HG03066 (cell line): Measurements from ENCODE around the gene MRPL4.

Source experiments
- ATAC-seq: cut with Tn5 transposase; IDR thresholded peaks from one replicate; pipeline ENCODE4 v1.9.1; 2021; ENCODE audit warnings: low read depth; ENCODE audit not compliant: unreplicated experiment

The MRPL4 gene

DNA sequence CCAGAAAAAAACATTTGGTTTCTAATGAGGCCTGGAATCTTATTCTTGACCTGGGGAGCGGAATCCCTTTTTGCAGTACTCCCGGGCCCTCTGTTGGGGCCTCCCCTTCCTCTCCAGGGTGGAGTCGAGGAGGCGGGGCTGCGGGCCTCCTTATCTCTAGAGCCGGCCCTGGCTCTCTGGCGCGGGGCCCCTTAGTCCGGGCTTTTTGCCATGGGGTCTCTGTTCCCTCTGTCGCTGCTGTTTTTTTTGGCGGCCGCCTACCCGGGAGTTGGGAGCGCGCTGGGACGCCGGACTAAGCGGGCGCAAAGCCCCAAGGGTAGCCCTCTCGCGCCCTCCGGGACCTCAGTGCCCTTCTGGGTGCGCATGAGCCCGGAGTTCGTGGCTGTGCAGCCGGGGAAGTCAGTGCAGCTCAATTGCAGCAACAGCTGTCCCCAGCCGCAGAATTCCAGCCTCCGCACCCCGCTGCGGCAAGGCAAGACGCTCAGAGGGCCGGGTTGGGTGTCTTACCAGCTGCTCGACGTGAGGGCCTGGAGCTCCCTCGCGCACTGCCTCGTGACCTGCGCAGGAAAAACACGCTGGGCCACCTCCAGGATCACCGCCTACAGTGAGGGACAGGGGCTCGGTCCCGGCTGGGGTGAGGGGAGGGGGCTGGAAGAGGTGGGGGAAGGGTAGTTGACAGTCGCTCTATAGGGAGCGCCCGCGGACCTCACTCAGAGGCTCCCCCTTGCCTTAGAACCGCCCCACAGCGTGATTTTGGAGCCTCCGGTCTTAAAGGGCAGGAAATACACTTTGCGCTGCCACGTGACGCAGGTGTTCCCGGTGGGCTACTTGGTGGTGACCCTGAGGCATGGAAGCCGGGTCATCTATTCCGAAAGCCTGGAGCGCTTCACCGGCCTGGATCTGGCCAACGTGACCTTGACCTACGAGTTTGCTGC, 35.1 kb downstream of the MRPL4 start, which contains the start of gene ICAM4:
ICAM4 (plus strand) TSS at position 153 of the 935 bp plus-strand sequence; CDS start at position 211, 58 bp downstream.
- ATAC-seq: no peak

DNA sequence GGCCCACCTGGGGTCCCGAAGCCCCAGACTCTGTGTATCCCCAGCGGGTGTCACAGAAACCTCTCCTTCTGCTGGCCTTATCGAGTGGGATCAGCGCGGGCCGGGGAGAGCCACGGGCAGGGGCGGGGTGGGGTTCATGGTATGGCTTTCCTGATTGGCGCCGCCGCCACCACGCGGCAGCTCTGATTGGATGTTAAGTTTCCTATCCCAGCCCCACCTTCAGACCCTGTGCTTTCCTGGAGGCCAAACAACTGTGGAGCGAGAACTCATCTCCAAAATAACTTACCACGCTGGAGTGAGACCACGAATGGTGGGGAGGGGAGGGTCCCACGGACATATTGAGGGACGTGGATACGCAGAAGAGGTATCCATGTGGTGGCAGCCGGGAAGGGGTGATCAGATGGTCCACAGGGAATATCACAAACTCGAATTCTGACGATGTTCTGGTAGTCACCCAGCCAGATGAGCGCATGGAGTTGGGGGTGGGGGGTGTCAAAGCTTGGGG, 36.7 kb downstream of the MRPL4 start:
- no peak for ATAC-seq

DNA sequence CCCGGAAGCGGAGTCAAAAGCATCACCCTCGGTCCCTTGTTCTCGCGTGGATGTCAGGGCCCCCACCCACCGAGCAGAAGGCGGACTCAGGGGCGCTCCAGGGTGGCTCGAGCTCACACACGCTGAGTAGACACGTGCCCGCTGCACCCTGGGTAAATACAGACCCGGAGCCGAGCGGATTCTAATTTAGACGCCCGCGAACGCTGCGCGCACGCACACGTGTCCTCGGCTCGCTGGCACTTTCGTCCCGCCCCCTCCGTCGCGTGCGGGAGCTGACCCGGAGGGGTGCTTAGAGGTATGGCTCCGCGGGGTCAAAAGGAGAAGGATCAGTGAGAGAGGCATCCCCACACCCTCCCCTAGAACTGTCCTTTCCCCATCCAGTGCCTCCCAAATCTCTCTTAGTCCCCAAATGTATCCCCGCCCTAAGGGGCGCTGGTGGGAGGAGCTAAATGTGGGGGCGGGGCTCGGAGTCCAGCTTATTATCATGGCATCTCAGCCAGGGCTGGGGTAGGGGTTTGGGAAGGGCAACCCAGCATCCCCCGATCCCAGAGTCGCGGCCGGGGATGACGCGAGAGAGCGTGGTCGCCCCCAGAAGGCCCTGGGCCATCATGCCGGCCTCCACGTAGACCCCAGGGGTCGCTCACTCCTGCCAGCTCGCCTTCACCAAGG, 37.3 kb downstream of the MRPL4 start:
- ATAC-seq: no peak

- no peak for ATAC-seq
Measured at GRCh38 chr19:10289836-10290356, 37.9 kb downstream of the MRPL4 start, which contains the start of gene ICAM5. TSS of gene ICAM5 (plus strand) at chr19:10289952. CDS start at chr19:10290044, 92 bp downstream.

DNA sequence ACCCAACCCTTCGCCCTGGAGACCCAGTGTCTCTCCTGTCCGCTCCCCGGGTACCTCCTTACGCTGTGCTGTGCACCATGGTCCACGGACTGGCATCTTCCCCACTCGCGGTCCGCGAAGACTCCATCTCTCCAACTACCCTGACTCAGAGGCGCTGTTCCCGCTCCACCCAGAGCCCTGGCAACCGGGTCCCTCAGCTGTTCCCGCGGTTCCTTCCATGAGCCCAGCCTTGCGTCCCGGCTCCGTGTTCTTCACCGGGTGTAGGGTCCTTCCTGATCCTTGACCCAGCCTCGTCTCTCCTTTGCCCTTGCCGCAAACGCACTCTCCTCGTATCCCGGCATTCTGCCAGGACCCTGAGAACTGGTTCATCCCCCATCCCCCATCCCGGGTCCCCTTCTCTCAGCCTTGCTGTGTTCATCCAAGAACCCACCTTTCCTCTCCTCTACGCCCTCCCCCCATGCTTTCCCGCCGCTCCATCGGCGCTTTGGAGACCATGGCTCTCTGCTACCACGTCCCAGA, 38.4 kb downstream of the MRPL4 start:
- ATAC-seq: no peak

DNA sequence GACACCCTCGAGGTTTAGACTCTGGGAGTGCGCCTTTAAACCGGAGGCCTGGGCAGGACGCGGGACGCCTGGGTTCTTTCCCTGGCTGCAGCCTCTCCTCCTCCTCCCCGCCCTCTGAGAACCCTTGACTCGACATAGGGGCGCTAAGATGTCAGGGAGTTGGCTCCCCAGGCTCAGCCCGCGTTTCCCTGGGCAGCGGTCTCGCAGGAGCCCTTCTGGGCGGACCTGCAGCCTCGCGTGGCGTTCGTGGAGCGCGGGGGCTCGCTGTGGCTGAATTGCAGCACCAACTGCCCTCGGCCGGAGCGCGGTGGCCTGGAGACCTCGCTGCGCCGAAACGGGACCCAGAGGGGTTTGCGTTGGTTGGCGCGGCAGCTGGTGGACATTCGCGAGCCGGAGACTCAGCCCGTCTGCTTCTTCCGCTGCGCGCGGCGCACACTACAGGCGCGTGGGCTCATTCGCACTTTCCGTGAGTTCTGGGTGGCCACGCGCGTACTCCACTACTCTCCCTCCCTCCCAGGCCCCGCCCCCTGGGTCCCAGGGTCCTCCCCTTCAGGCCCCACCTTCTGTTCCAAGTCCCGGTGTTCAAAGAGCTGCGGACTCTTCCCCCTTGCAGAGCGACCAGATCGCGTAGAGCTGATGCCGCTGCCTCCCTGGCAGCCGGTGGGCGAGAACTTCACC, 39.0 kb downstream of the MRPL4 start:
- ATAC-seq: no peak

DNA sequence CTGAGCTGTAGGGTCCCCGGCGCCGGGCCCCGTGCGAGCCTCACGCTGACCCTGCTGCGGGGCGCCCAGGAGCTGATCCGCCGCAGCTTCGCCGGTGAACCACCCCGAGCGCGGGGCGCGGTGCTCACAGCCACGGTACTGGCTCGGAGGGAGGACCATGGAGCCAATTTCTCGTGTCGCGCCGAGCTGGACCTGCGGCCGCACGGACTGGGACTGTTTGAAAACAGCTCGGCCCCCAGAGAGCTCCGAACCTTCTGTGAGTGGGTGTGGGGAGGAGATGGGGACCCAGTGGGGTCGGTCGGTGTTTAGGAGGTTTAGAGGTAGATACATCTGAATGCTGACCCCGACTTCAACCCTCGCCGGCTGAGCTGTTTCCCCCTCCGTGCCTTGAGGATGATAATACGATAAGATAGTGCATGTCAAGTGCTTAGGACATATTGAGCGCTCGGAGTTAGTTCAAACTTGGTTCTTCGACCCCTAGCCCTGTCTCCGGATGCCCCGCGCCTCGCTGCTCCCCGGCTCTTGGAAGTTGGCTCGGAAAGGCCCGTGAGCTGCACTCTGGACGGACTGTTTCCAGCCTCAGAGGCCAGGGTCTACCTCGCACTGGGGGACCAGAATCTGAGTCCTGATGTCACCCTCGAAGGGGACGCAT, 39.7 kb downstream of the MRPL4 start:
- ATAC-seq: no peak

DNA sequence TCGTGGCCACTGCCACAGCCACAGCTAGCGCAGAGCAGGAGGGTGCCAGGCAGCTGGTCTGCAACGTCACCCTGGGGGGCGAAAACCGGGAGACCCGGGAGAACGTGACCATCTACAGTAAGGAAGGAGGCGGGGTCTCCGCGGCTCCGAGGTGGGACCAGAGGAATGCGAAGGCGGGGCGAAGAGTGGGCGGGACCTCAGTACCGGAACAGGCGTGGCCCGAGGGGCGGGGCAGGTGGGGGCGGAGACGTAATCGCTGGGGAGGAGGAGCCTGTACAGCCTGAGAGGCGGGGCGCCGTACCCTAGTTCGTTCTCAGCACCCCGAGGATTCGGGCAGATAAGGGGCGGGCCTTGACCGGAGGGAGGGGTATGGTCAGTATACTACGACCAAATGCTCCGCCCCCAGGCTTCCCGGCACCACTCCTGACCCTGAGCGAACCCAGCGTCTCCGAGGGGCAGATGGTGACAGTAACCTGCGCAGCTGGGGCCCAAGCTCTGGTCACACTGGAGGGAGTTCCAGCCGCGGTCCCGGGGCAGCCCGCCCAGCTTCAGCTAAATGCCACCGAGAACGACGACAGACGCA, 40.3 kb downstream of the MRPL4 start:
- ATAC-seq: no peak

DNA sequence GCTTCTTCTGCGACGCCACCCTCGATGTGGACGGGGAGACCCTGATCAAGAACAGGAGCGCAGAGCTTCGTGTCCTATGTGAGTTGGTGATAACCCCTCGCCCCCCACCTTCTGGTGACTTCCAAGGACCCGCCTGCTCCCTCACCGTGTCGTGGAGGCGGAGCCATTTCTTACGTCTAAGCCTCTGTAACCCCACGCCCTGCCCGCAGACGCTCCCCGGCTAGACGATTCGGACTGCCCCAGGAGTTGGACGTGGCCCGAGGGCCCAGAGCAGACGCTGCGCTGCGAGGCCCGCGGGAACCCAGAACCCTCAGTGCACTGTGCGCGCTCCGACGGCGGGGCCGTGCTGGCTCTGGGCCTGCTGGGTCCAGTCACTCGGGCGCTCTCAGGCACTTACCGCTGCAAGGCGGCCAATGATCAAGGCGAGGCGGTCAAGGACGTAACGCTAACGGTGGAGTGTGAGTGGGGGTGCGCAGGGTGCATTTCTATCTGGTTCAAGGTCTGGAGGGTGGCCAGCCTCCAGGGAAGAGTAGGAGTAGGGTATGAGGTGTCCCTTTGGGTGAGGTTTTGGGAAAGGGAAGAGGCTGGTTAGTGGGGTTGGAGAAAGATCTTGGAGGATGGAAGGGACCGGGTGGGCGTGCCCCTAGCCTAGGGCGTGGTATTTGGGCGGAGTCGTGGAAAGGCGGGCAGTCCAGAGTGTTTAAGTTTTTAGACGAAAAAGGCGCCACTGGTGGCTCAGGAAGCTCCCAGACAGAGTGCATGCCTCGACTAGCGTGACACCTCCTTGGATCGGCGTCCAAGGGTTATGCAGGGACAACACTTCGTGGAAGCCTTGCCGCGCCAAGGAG, 41.0 kb downstream of the MRPL4 start:
- ATAC-seq: no peak

GRCh38 chr19:10293637-10294367, 41.8 kb downstream of the MRPL4 start:
- ATAC-seq: no peak

- ATAC-seq: no peak
Measured at GRCh38 chr19:10294368-10294697, 42.3 kb downstream of the MRPL4 start.

DNA sequence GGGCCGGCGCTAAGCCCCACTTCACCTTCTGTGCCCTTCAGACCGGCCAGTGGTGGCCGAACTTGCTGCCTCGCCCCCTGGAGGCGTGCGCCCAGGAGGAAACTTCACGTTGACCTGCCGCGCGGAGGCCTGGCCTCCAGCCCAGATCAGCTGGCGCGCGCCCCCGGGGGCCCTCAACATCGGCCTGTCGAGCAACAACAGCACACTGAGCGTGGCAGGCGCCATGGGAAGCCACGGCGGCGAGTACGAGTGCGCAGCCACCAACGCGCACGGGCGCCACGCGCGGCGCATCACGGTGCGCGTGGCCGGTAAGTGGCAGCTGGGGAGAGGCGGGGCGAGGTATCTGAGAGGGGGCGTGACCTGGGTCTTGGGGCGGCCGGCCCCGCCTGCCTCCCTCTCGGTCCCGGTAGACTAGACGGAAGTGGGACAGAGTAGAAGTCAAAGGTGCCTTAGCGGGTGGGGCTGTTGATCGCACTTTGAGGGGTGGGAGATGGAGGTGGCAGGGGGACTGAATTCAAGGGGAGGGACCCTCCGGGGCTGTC, 43.4 kb downstream of the MRPL4 start:
- peak; percentile 61 for ATAC-seq

GRCh38 chr19:10295847-10296591, 44.0 kb downstream of the MRPL4 start:
- ATAC-seq: no peak

DNA sequence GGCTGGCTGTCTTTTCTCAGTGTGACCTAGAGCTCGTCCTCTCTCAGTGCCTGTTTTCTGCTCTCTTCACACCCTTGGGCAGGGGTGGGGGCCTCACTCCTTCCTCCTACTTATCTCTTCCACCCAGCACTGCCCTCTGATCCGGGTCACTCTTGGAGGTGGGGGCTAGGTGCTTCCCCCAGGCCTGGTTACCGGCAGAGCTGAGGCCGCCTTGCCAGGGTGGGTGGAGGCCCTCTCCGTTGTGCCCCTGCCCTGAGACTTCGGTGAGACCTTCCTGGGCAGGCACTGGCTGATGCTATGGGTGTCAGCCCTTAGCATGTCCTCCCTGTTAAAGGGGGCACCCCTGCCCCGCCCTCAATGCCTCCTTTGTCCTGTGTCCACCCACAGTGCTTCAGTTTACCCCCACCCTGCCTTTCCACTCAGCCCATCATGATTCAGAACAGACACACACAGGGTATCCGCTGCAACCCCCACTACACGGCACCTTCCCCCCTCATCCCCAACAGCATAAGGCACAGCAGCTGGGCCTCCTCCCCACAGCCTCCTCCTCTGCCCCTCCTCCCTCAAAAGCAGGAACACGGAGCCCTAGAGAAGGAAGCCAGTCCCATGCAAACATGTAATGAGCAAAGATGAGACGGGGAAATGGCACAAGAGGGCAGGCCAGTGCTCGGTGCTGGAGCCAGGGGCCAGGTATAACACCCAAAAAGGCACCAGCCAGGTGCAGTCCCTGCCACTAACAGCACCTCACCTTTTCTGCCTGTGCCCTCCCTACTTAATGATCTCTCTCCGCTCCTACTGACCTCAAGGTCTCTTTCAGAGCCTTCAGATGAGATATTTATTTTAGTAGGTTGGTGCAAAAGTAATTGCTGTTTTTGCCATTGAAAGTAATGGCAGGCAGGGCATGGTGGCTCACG, 47.8 kb downstream of the MRPL4 start:
- no peak for ATAC-seq

DNA sequence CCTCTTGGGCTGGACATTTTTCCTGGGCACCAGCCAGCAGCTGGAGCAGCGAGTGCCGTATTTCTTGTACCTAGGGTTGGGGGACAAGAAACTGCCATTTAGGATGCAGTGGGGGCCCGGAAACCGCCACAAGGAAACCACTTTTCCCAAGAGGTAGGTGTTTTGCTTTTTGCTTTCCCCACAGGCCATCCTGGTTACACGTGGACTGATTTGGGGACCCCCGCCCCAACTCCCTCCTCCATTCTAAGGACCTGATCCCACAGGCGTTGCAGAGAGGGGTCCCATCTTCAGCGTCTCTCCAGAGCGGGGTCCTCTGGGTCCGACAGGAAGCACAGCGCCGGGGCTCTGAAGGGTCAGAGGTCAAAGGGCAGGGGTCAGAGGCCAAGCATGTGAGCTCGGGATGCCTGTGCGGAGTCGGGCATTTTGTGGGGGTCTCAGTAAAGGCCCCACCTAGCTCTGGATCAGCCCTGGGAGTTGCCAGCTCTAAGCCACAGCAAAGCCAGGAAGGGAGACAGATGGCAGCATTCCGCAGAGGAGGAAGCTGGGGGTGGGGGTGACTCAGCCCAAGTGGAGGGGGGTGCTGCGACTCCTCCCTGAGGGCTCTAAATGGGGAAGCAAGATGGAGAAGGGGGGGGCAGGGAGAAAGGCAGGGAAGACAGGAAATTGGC, 53.3 kb downstream of the MRPL4 start:
- no peak for ATAC-seq

DNA sequence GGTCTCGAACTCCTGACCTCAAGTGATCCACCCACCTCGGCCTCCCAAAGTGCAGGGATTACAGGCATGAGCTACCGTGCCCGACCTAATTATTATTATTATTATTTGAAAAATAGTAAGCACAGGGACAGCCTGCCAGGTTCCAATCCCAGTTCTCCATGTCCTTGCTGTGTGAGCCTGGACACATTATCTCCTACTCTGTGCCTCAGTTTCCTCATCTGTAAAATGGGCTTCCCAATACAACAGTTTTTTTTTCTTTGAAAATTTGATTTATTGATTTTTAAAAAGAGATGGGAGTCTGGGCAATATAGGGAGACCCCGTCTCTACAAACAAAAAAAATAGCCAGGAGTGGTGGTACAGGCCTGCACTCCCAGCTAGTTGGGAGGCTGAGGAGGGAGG, 54.3 kb downstream of the MRPL4 start:
- no peak for ATAC-seq
